ENCODE results near the gene SPTLC3. TPM values are rescaled to one million over a fixed set of nuclear protein-coding genes. Genes with fewer than 3 reads are reported as not detected.

Gene SPTLC3
- total and polyA plus RNA-seq, 9 donors, result 2.1 to 10.5 (median 8.8) TPM

GRCh38 chr20:13211956-13212618, 203.3 kb downstream of the SPTLC3 start:
- intact Hi-C loops (cut with DNase I), result no loop called here

GRCh38 chr20:13212750-13213149, 204.0 kb downstream of the SPTLC3 start:
- no peak for DNase-seq
- Histone ChIP-seq H3K27me3 (no peaks in the 10 kb centered on the region), H3K9me3 (no peaks in the 10 kb centered on the region), H3K27ac (no peak overlapping the region), H3K36me3 (no peaks in the 10 kb centered on the region), H3K4me3 (no peak overlapping the region), H3K4me1 (ENCODE audit: insufficient read depth) (no peaks in the 10 kb centered on the region)
- WGBS, 3 donors, result 54 to 64% (median 58%) methylated on average over 5 of the region's 5 CpGs
- intact Hi-C loops (cut with DNase I), result no loop called here
- TF ChIP-seq POLR2A (IDR thresholded peaks at IDR 0.05) (no peak), CTCF (IDR thresholded peaks at IDR 0.05) (no peak), EP300 (IDR thresholded peaks at IDR 0.05) (no peak)

More at GRCh38 chr20:13211956-13212618, 203.3 kb downstream of the SPTLC3 start:
- 59 to 85% (median 85%) methylated on average over 4 of the region's 4 CpGs for WGBS, 3 donors
- no peaks in the 10 kb centered on the region for H3K27me3 ChIP-seq
- no peaks in the 10 kb centered on the region for H3K4me1 ChIP-seq (ENCODE audit: insufficient read depth)
- no peak overlapping the region for H3K4me3 ChIP-seq
- H3K9me3 ChIP-seq, result no peaks in the 10 kb centered on the region
- no peak for TF ChIP-seq CTCF (IDR thresholded peaks at IDR 0.05)
- no peak for DNase-seq
- H3K36me3 ChIP-seq, result no peaks in the 10 kb centered on the region
- H3K27ac ChIP-seq, result no peak overlapping the region

GRCh38 chr20:13213335-13213734, 204.6 kb downstream of the SPTLC3 start:
- no peak overlapping the region for H3K27ac ChIP-seq
- DNase-seq, result no peak
- no peaks in the 10 kb centered on the region for H3K27me3 ChIP-seq
- no peaks in the 10 kb centered on the region for H3K36me3 ChIP-seq
- intact Hi-C loops (cut with DNase I), result no loop called here
- no peak overlapping the region for H3K4me3 ChIP-seq
- TF ChIP-seq EP300 (IDR thresholded peaks at IDR 0.05) (no peak), CTCF (IDR thresholded peaks at IDR 0.05) (no peak)
- H3K9me3 ChIP-seq, result no peaks in the 10 kb centered on the region
- H3K4me1 ChIP-seq (ENCODE audit: insufficient read depth), result no peaks in the 10 kb centered on the region
- WGBS, 3 donors, result 88 to 91% (median 89%) methylated on average over 1 of the region's 1 CpG

- Histone ChIP-seq H3K36me3 (no peaks in the 10 kb centered on the region), H3K27ac (no peak overlapping the region), H3K4me3 (no peak overlapping the region), H3K27me3 (no peaks in the 10 kb centered on the region), H3K4me1 (ENCODE audit: insufficient read depth) (peaks cover 5% of the 10 kb centered on the region), H3K9me3 (no peaks in the 10 kb centered on the region)
- DNase-seq, result no peak
- 25 to 41% (median 28%) methylated on average over 1 of the region's 1 CpG for WGBS, 3 donors
- intact Hi-C loops (cut with DNase I), result no loop called here
- TF ChIP-seq EP300 (IDR thresholded peaks at IDR 0.05), result no peak
- no peak for TF ChIP-seq CTCF (IDR thresholded peaks at IDR 0.05)
Observed at GRCh38 chr20:13216533-13216932, 207.8 kb downstream of the SPTLC3 start.

Other genes with a start within 250 kb of the SPTLC3 start
- under 1 TPM in 6 of 7 donors, not detected in 1; 0.10 to 0.80 (median 0.31) TPM for gene ISM1, start 212.3 kb downstream of the SPTLC3 start, total RNA-seq
- 1 to 10 TPM in 1 of 2 donors, under 1 TPM in 1; 0.17 to 3.6 TPM for gene ISM1, start 212.3 kb downstream of the SPTLC3 start, polyA plus RNA-seq